Measurements from ENCODE around the gene OR14A2. TPM values are rescaled to one million over a fixed set of nuclear protein-coding genes. Genes with fewer than 3 reads are reported as not detected.
"Not testable (repeated sequence)": the region's sequence is repeated elsewhere in the genome, so short reads cannot be mapped to it uniquely, and the experiment has no call there.

Gene OR14A2
- total RNA-seq, 1 donor from 2014 or later: not detected

- Histone ChIP-seq H3K27ac (ENCODE audit: low read depth, low read length) (no peak within 1 kb of the TSS), H3K4me1 (ENCODE audit: insufficient read depth, low read length) (no peaks in the 10 kb centered on the region), H3K9me3 (ENCODE audit: insufficient read depth, low read depth, low read length) (no peaks in the 10 kb centered on the region), H3K27me3 (ENCODE audit: insufficient read depth, low read length) (no peaks in the 10 kb centered on the region), H4K20me1 (ENCODE audit: insufficient read depth, low read length) (no peaks in the 10 kb centered on the region), H3K9ac (ENCODE audit: low read length) (no peak within 1 kb of the TSS), H3K79me2 (ENCODE audit: insufficient read depth, low read length) (no peaks in the 10 kb centered on the region), H3K36me3 (ENCODE audit: insufficient read depth, low read length) (no peaks in the 10 kb centered on the region), H2AFZ (ENCODE audit: low read depth, low read length) (no peak within 1 kb of the TSS), H3K4me3 (ENCODE audit: insufficient read depth, low read depth, low read length) (no peak within 1 kb of the TSS), H3K4me2 (ENCODE audit: low read length) (no peak within 1 kb of the TSS)
- no peaks in the 10 kb centered on the region for H3K4me1 Mint-ChIP-seq (ENCODE audit: low read depth, unreplicated experiment)
- H3K4me3 Mint-ChIP-seq (ENCODE audit: unreplicated experiment): no peak within 1 kb of the TSS
- no peaks in the 10 kb centered on the region for H3K27me3 Mint-ChIP-seq (ENCODE audit: low read depth, unreplicated experiment)
- peaks cover 4% of the 10 kb centered on the region for H3K9me3 Mint-ChIP-seq (ENCODE audit: unreplicated experiment)
- DNase-seq (ENCODE audit: low read depth) (no peak), FAIRE-seq (no peak)
- H3K36me3 Mint-ChIP-seq (ENCODE audit: low read depth, unreplicated experiment): no peaks in the 10 kb centered on the region
- TF ChIP-seq EZH2 (IDR thresholded peaks at IDR 0.05; ENCODE audit: insufficient read depth, low read length) (no peak), CTCF (IDR thresholded peaks at IDR 0.05; ENCODE audit: insufficient read depth, low read depth, low read length) (no peak)
- no peak within 1 kb of the TSS for H3K27ac Mint-ChIP-seq (ENCODE audit: unreplicated experiment)
Measured at GRCh38 chr1:247760456-247760855, 12.5 kb upstream of the OR14A2 start, which contains the start of gene OR1C1. TSS of gene OR1C1 (minus strand) at chr1:247760556. CDS start at chr1:247758406, 2,150 bp downstream.

GRCh38 chr1:247754311-247754710 is 6.4 kb upstream of the OR14A2 start:
- H3K79me2 ChIP-seq (ENCODE audit: insufficient read depth, low read length); H2AFZ ChIP-seq (ENCODE audit: low read depth, low read length); H4K20me1 ChIP-seq (ENCODE audit: insufficient read depth, low read length); H3K27ac ChIP-seq (ENCODE audit: low read depth, low read length); H3K4me1 Mint-ChIP-seq (ENCODE audit: low read depth, unreplicated experiment); FAIRE-seq; H3K36me3 Mint-ChIP-seq (ENCODE audit: low read depth, unreplicated experiment); H3K27me3 Mint-ChIP-seq (ENCODE audit: low read depth, unreplicated experiment); H3K4me1 ChIP-seq (ENCODE audit: insufficient read depth, low read length); H3K9ac ChIP-seq (ENCODE audit: low read length); DNase-seq (ENCODE audit: low read depth); H3K27ac Mint-ChIP-seq (ENCODE audit: unreplicated experiment); H3K4me3 Mint-ChIP-seq (ENCODE audit: unreplicated experiment); H3K9me3 Mint-ChIP-seq (ENCODE audit: unreplicated experiment); H3K4me3 ChIP-seq (ENCODE audit: insufficient read depth, low read depth, low read length); H3K36me3 ChIP-seq (ENCODE audit: insufficient read depth, low read length); H3K4me2 ChIP-seq (ENCODE audit: low read length); H3K27me3 ChIP-seq (ENCODE audit: insufficient read depth, low read length): not testable (repeated sequence)
- H3K9me3 ChIP-seq (ENCODE audit: insufficient read depth, low read depth, low read length): peaks cover 10% of the 10 kb centered on the region

DNA sequence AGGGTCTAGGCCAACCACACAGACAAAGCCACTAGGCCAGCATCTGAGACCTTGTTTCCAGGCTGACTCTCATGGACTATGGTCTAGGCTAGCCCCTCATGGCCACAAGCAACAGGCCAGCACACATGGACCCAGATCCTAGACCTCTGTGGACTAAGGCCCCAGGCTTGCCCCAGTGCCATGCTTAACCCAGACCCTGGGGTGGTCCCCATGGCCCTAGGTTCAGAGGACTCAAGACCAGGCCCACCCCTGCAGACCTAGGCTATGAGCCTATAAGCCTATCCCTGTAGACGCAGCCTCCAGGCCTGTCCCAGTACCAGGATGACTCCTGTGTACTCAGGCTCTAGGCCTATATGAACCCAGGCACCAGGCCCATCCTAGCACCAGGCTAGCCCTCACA is 1.9 kb upstream of the OR14A2 start:
- no peaks in the 10 kb centered on the region for H3K27me3 Mint-ChIP-seq (ENCODE audit: low read depth, unreplicated experiment)
- DNase-seq (ENCODE audit: low read depth) (no peak), FAIRE-seq (no peak)
- H3K9me3 Mint-ChIP-seq (ENCODE audit: unreplicated experiment): peaks cover 2% of the 10 kb centered on the region
- Histone ChIP-seq H4K20me1 (ENCODE audit: insufficient read depth, low read length) (no peaks in the 10 kb centered on the region), H3K4me2 (ENCODE audit: low read length) (no peak overlapping the region), H3K9me3 (ENCODE audit: insufficient read depth, low read depth, low read length) (peaks cover 10% of the 10 kb centered on the region), H3K27ac (ENCODE audit: low read depth, low read length) (no peak overlapping the region), H3K27me3 (ENCODE audit: insufficient read depth, low read length) (no peaks in the 10 kb centered on the region), H3K4me1 (ENCODE audit: insufficient read depth, low read length) (peaks cover 8% of the 10 kb centered on the region), H3K79me2 (ENCODE audit: insufficient read depth, low read length) (no peaks in the 10 kb centered on the region), H3K36me3 (ENCODE audit: insufficient read depth, low read length) (no peaks in the 10 kb centered on the region), H3K4me3 (ENCODE audit: insufficient read depth, low read depth, low read length) (no peak overlapping the region), H3K9ac (ENCODE audit: low read length) (no peak overlapping the region), H2AFZ (ENCODE audit: low read depth, low read length) (no peak overlapping the region)
- no peak for TF ChIP-seq CTCF (IDR thresholded peaks at IDR 0.05; ENCODE audit: insufficient read depth, low read depth, low read length)
- no peak for TF ChIP-seq EZH2 (IDR thresholded peaks at IDR 0.05; ENCODE audit: insufficient read depth, low read length)
- H3K4me3 Mint-ChIP-seq (ENCODE audit: unreplicated experiment): no peak overlapping the region
- H3K36me3 Mint-ChIP-seq (ENCODE audit: low read depth, unreplicated experiment): no peaks in the 10 kb centered on the region
- H3K4me1 Mint-ChIP-seq (ENCODE audit: low read depth, unreplicated experiment): peaks cover 6% of the 10 kb centered on the region
- H3K27ac Mint-ChIP-seq (ENCODE audit: unreplicated experiment): no peak overlapping the region

Measured in astrocyte (in vitro differentiated cells and primary cell).